Right lobe of liver (tissue), 4 donors: ENCODE measurements around the gene CENATAC.

Experiments
- POLR2A ChIP-seq: fragments of 450-650 bp; IDR thresholded peaks from one replicate; pipeline ENCODE4 v1.6.1; 2017; ENCODE audit warnings: antibody characterized with exemption, mild to moderate bottlenecking
- TF ChIP-seq, protein P1 (sequence below), 4 donors: fragments of 200-600 bp in 3 of 4; fragments of 450-650 bp in 1 of 4; IDR thresholded peaks; one replicate each; pipeline versions ENCODE4 v1.5.1 to v1.8.0; 2016 to 2022; ENCODE audit warnings: antibody characterized with exemption in 4 of 4, mild to moderate bottlenecking in 2 of 4
- donor health status: DM: no; HTN: no; CAD: no.
- donor health status: DM: no; HTN: no; CAD: no.
- donor health status: DM: no; HTN: yes; CAD: no.

DNA sequence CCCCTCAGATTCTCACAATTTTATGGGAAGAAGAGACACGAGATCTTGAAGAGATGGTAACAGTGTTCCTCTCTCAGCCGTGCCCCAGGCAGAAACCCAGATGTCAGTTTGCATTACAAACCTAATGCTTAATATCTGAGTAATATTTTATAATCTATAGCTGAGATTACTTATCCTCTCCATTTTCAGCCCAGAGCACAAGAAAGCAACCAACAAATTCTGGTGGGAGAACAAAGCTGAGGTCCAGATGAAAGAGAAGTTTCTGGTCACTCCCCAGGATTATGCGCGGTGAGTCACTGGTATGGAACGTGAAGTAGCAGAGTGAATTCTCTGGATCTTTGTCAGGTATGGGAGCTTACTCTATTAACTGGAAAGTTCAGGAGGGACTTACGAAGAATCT, 884 bp downstream of the CENATAC start:
- TF ChIP-seq POLR2A, result no peak
- TF ChIP-seq, protein P1, sequence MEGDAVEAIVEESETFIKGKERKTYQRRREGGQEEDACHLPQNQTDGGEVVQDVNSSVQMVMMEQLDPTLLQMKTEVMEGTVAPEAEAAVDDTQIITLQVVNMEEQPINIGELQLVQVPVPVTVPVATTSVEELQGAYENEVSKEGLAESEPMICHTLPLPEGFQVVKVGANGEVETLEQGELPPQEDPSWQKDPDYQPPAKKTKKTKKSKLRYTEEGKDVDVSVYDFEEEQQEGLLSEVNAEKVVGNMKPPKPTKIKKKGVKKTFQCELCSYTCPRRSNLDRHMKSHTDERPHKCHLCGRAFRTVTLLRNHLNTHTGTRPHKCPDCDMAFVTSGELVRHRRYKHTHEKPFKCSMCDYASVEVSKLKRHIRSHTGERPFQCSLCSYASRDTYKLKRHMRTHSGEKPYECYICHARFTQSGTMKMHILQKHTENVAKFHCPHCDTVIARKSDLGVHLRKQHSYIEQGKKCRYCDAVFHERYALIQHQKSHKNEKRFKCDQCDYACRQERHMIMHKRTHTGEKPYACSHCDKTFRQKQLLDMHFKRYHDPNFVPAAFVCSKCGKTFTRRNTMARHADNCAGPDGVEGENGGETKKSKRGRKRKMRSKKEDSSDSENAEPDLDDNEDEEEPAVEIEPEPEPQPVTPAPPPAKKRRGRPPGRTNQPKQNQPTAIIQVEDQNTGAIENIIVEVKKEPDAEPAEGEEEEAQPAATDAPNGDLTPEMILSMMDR (IDR thresholded peaks at IDR 0.05), result no peak
